GM10266 (cell line): Measurements from ENCODE around the gene CHST1.

Experiments used
- DNase-seq: peaks from one replicate; pipeline ENCODE4 v3.0.0; 2012; ENCODE audit errors: extremely low spot score
- CTCF ChIP-seq: IDR thresholded peaks from 2 replicates; pipeline ENCODE4 v1.5.1; 2012; ENCODE audit warnings: mild to moderate bottlenecking, low read depth; ENCODE audit not compliant: control insufficient read depth, insufficient read depth; ENCODE audit errors: missing control alignments

The CHST1 gene

GRCh38 chr11:45605051-45605450 is 60.4 kb downstream of the CHST1 start:
- no peak for TF ChIP-seq CTCF
- no peak for DNase-seq

- DNase-seq, result no peak
- no peak for TF ChIP-seq CTCF
Observed at GRCh38 chr11:45603946-45604682, 61.3 kb downstream of the CHST1 start.

- DNase-seq, result no peak
- no peak for TF ChIP-seq CTCF
Observed at GRCh38 chr11:45599161-45599943, 66.1 kb downstream of the CHST1 start.
